ENCODE data around the gene RABGAP1L.

GRCh38 chr1:174426153-174426552 is 266.8 kb downstream of the RABGAP1L start:
- no peak for TF ChIP-seq CTCF (IDR thresholded peaks at IDR 0.05; ENCODE audit: low read depth, low read length, missing input control)
- TF ChIP-seq JUND (IDR thresholded peaks at IDR 0.05): no peak

All from liver (tissue), 3 donors.